Natural killer cell (primary cell): ENCODE data around the gene CAV3. TPM values are rescaled to one million over a fixed set of nuclear protein-coding genes. Genes with fewer than 3 reads are reported as not detected.

Source experiments
- ATAC-seq, 3 donors: fragments of 150-1000 bp in 2 of 3; fragments of 200-7000 bp in 1 of 3; cut with Tn5 transposase; 1 replicate in 1 of 3; 2 replicates in 2 of 3; pipeline ENCODE4 v1.10.0; 2021; ENCODE audit warnings: mild to moderate bottlenecking in 2 of 3, moderate library complexity in 2 of 3
- DNase-seq, 2 donors: peaks; one replicate each; pipeline versions ENCODE4 v3.0.0 to v3.0.0-alpha.2; 2013 to 2021; ENCODE audit warnings: mixed read lengths in 1 of 2
- H3K27ac ChIP-seq: one replicate; pipeline ENCODE4 v1.5.1; 2013; ENCODE audit warnings: mild to moderate bottlenecking, low read length
- H3K27me3 ChIP-seq: one replicate; pipeline ENCODE4 v1.6.1; 2013; ENCODE audit warnings: low read length; ENCODE audit not compliant: control insufficient read depth, insufficient read depth
- H3K36me3 ChIP-seq: one replicate; pipeline ENCODE4 v1.6.1; 2013; ENCODE audit warnings: low read length; ENCODE audit not compliant: control insufficient read depth, insufficient read depth
- H3K4me1 ChIP-seq: one replicate; pipeline ENCODE4 v1.6.1; 2013; ENCODE audit warnings: low read length; ENCODE audit not compliant: control insufficient read depth, insufficient read depth
- H3K4me3 ChIP-seq: one replicate; pipeline ENCODE4 v1.5.1; 2013; ENCODE audit warnings: low read length
- H3K9me3 ChIP-seq: one replicate; pipeline ENCODE4 v1.6.1; 2013; ENCODE audit warnings: low read length; ENCODE audit not compliant: control insufficient read depth, insufficient read depth
- H3K27ac Mint-ChIP-seq, 2 donors: one replicate each; pipeline ENCODE4 v1.8.0; 2022; ENCODE audit warnings: mild to moderate bottlenecking in 2 of 2, mixed read lengths in 2 of 2, moderate library complexity in 1 of 2
- H3K27me3 Mint-ChIP-seq, 2 donors: one replicate each; pipeline ENCODE4 v1.8.0; 2022; ENCODE audit warnings: low read depth in 2 of 2, mixed read lengths in 2 of 2
- H3K36me3 Mint-ChIP-seq: one replicate; pipeline ENCODE4 v1.8.0; 2022; ENCODE audit warnings: mixed read lengths
- H3K4me1 Mint-ChIP-seq, 2 donors: one replicate each; pipeline ENCODE4 v1.8.0; 2022; ENCODE audit warnings: mixed read lengths in 2 of 2
- H3K4me3 Mint-ChIP-seq: one replicate; pipeline ENCODE4 v1.8.0; 2022; ENCODE audit warnings: mild to moderate bottlenecking, moderate library complexity, mixed read lengths
- H3K9me3 Mint-ChIP-seq, 2 donors: one replicate each; pipeline ENCODE4 v1.8.0; 2022; ENCODE audit warnings: mixed read lengths in 2 of 2
- WGBS: methylation state at CpG from one replicate; pipeline ENCODE4 v1.1.7; 2013; ENCODE audit warnings: missing lambda C conversion rate; ENCODE audit not compliant: insufficient coverage; 5-methylcytosine and 5-hydroxymethylcytosine counted together
- intact Hi-C: fragments of 100-400 bp; cut with micrococcal nuclease; formaldehyde crosslinking; loops from one replicate; pipeline ENCODE4 v1.14.2; 2022
- total RNA-seq, 4 donors: library from RNA; stranded (reverse); fragments of 120-200 nt in 1 of 4; gene quantifications; one replicate each; pipeline versions ENCODE4 v1.2.3 to v1.2.4, GENCODE V29; 2013 to 2022
- TF ChIP-seq, protein P1 (sequence below): fragments of 200-600 bp; IDR thresholded peaks from one replicate; pipeline ENCODE4 v1.8.0; 2022; ENCODE audit warnings: antibody characterized with exemption

Gene CAV3
- total RNA-seq, 3 donors from 2014 or later (not counting 1 experiment from before 2014, with no cell fraction given): not detected

DNA sequence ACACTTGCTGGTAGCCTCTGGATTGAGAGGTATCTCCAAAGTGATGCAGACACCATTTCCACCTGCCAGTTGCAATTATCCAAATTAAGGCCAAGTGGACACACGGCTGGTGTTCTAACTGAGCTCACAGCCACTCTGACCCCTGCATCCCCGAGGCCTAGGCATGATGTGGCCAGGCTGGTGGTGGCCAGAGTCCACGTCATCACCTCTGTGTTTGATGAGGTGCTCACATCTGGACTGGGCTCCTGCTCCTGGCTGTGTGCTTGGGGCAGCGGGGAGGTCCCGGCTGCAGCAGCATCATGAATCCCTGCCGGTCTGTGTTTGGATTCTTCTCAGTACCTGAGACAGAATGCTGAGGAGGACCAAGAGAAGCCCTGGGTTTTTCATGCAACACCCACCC, 30.9 kb downstream of the CAV3 start:
- Mint-ChIP-seq H3K27ac (no peak overlapping the region), H3K4me3 (no peak overlapping the region), H3K4me1 (peaks cover 10 to 11% of the 10 kb centered on the region in 2 donors), H3K27me3 (peaks cover 10 to 16% of the 10 kb centered on the region in 2 donors), H3K36me3 (no peaks in the 10 kb centered on the region), H3K9me3 (no peaks in the 10 kb centered on the region)
- TF ChIP-seq, protein P1, sequence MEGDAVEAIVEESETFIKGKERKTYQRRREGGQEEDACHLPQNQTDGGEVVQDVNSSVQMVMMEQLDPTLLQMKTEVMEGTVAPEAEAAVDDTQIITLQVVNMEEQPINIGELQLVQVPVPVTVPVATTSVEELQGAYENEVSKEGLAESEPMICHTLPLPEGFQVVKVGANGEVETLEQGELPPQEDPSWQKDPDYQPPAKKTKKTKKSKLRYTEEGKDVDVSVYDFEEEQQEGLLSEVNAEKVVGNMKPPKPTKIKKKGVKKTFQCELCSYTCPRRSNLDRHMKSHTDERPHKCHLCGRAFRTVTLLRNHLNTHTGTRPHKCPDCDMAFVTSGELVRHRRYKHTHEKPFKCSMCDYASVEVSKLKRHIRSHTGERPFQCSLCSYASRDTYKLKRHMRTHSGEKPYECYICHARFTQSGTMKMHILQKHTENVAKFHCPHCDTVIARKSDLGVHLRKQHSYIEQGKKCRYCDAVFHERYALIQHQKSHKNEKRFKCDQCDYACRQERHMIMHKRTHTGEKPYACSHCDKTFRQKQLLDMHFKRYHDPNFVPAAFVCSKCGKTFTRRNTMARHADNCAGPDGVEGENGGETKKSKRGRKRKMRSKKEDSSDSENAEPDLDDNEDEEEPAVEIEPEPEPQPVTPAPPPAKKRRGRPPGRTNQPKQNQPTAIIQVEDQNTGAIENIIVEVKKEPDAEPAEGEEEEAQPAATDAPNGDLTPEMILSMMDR: no peak
- DNase-seq: no peak
- no peak overlapping the region for H3K4me3 ChIP-seq
- H3K27me3 ChIP-seq: peaks cover 9% of the 10 kb centered on the region
- intact Hi-C loops: no loop called here
- WGBS: 77% methylated on average over 6 of the region's 6 CpGs
- H3K4me1 ChIP-seq: peaks cover 10% of the 10 kb centered on the region
- no peaks in the 10 kb centered on the region for H3K9me3 ChIP-seq
- ATAC-seq: no peak
- no peak overlapping the region for H3K27ac ChIP-seq
- no peaks in the 10 kb centered on the region for H3K36me3 ChIP-seq

- no peak overlapping the region for H3K4me3 ChIP-seq
- intact Hi-C loops: no loop called here
- DNase-seq (no peak), ATAC-seq (no peak)
- Mint-ChIP-seq H3K4me3 (no peak overlapping the region), H3K36me3 (no peaks in the 10 kb centered on the region), H3K27ac (no peak overlapping the region), H3K4me1 (peaks cover 13% of the 10 kb centered on the region in 2 donors), H3K27me3 (peaks cover 19% of the 10 kb centered on the region in 2 donors), H3K9me3 (no peaks in the 10 kb centered on the region)
- no peak overlapping the region for H3K27ac ChIP-seq
- 71% methylated on average over 4 of the region's 4 CpGs for WGBS
- no peaks in the 10 kb centered on the region for H3K36me3 ChIP-seq
- H3K4me1 ChIP-seq: peaks cover 10% of the 10 kb centered on the region
- TF ChIP-seq, protein P1: no peak
- no peaks in the 10 kb centered on the region for H3K9me3 ChIP-seq
- peaks cover 9% of the 10 kb centered on the region for H3K27me3 ChIP-seq
Observed at GRCh38 chr3:8765528-8765927, 31.9 kb downstream of the CAV3 start.

- Histone ChIP-seq H3K27ac (no peak overlapping the region), H3K36me3 (no peaks in the 10 kb centered on the region), H3K9me3 (no peaks in the 10 kb centered on the region), H3K4me1 (peaks cover 10% of the 10 kb centered on the region), H3K27me3 (peaks cover 9% of the 10 kb centered on the region), H3K4me3 (no peak overlapping the region)
- H3K9me3 Mint-ChIP-seq: no peaks in the 10 kb centered on the region
- no peak overlapping the region for H3K4me3 Mint-ChIP-seq
- TF ChIP-seq, protein P1: no peak
- H3K36me3 Mint-ChIP-seq: no peaks in the 10 kb centered on the region
- H3K27ac Mint-ChIP-seq: no peak overlapping the region
- H3K27me3 Mint-ChIP-seq: peaks cover 16 to 25% of the 10 kb centered on the region in 2 donors
- 88% methylated on average over 1 of the region's 2 CpGs for WGBS
- intact Hi-C loops: no loop called here
- ATAC-seq: no peak
- peaks cover 13% of the 10 kb centered on the region in 2 donors for H3K4me1 Mint-ChIP-seq
- no peak for DNase-seq
Observed at GRCh38 chr3:8766148-8766547, 32.5 kb downstream of the CAV3 start.

DNA sequence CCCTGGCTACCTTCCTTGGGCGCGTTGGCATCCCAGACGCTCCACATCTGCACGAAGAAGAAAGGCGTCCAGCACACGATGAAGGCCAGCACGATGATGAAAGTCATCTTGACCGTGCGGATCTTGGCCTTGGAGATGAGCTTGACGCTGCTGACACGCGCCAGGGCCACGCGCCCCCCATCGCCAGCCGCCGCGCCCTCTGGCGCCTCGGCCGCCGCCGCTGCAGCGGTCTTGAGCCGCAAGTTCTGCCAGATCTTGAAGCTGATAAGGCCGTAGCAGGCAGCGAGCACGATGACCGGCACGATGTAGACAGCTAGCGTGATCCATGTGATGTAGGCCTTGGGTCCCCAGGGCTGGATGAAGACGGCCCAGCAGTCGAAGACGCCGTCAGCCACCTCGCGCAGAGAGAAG, 33.7 kb downstream of the CAV3 start:
- WGBS: 41% methylated on average over 37 of the region's 37 CpGs
- H3K27ac Mint-ChIP-seq: no peak overlapping the region
- H3K9me3 ChIP-seq: no peaks in the 10 kb centered on the region
- no peaks in the 10 kb centered on the region for H3K36me3 ChIP-seq
- ATAC-seq (no peak), DNase-seq (no peak)
- no peaks in the 10 kb centered on the region for H3K36me3 Mint-ChIP-seq
- H3K27ac ChIP-seq: no peak overlapping the region
- peaks cover 16 to 35% of the 10 kb centered on the region in 2 donors for H3K27me3 Mint-ChIP-seq
- H3K27me3 ChIP-seq: peaks cover 9% of the 10 kb centered on the region
- H3K4me3 ChIP-seq: no peak overlapping the region
- H3K4me1 ChIP-seq: peaks cover 10% of the 10 kb centered on the region
- intact Hi-C loops: no loop called here
- peaks cover 13% of the 10 kb centered on the region in 2 donors for H3K4me1 Mint-ChIP-seq
- H3K9me3 Mint-ChIP-seq: no peaks in the 10 kb centered on the region
- no peak overlapping the region for H3K4me3 Mint-ChIP-seq
- TF ChIP-seq, protein P1: no peak
